PC-9 (cell line): Measurements from ENCODE around the gene PLEKHJ1. TPM values are rescaled to one million over a fixed set of nuclear protein-coding genes. Genes with fewer than 3 reads are reported as not detected.

Experiments
- BruUV-seq: library from RNA; stranded (reverse); fragments of 400-500 nt; replicated peaks from 2 replicates; lab custom pipeline; 2021; lab: Mats Ljungman, UMichigan
- CTCF ChIA-PET: fragments of 300-600 bp; sonication (Branson Sonifier 250); formaldehyde crosslinking; loops from one replicate; lab custom pipeline; 2022; ENCODE audit warnings: antibody characterized with exemption; lab: Charles Lee
- POLR2A ChIA-PET: fragments of 300-600 bp; sonication (Branson Sonifier 250); formaldehyde crosslinking; loops from one replicate; lab custom pipeline; 2022; ENCODE audit warnings: antibody characterized with exemption; ENCODE audit not compliant: unreplicated experiment; lab: Charles Lee
- DNase-seq, 2 experiments: peaks; one replicate each; pipeline versions ENCODE4 v3.0.0 to v3.0.0-alpha.2; 2015 to 2022; ENCODE audit warnings: mixed read lengths in 1 of 2
- H2AFZ ChIP-seq: fragments of 200-600 bp; sonication (generic); 2 replicates; pipeline ENCODE4 v1.8.1; 2017; ENCODE audit warnings: antibody characterized with exemption
- H3F3A ChIP-seq: fragments of 200-600 bp; sonication (generic); 2 replicates; pipeline ENCODE4 v1.8.1; 2017; ENCODE audit warnings: antibody characterized with exemption, mild to moderate bottlenecking, low read depth; ENCODE audit not compliant: insufficient read depth
- H3K27ac ChIP-seq: fragments of 200-600 bp; sonication (generic); 2 replicates; pipeline ENCODE4 v1.6.1; 2016; ENCODE audit warnings: mixed run types
- H3K27me3 ChIP-seq: fragments of 200-600 bp; sonication (generic); 2 replicates; pipeline ENCODE4 v1.6.1; 2016; ENCODE audit warnings: low read depth, mixed run types; ENCODE audit not compliant: insufficient read depth
- H3K36me3 ChIP-seq: fragments of 200-600 bp; sonication (generic); 2 replicates; pipeline ENCODE4 v1.6.1; 2016; ENCODE audit warnings: low read depth, mixed run types
- H3K4me1 ChIP-seq: fragments of 200-600 bp; sonication (generic); replicated peaks from 2 replicates; pipeline ENCODE4 v1.6.1; 2016; ENCODE audit warnings: mixed run types; ENCODE audit not compliant: insufficient read depth
- H3K4me2 ChIP-seq: fragments of 200-600 bp; sonication (generic); 2 replicates; pipeline ENCODE4 v1.6.1; 2017; ENCODE audit warnings: mixed run types
- H3K4me3 ChIP-seq: fragments of 200-600 bp; sonication (generic); 2 replicates; pipeline ENCODE4 v1.6.1; 2016; ENCODE audit warnings: mixed run types
- H3K79me2 ChIP-seq: fragments of 200-600 bp; sonication (generic); 2 replicates; pipeline ENCODE4 v1.6.1; 2017; ENCODE audit warnings: low read depth, mixed run types
- H3K9me2 ChIP-seq: fragments of 200-600 bp; sonication (generic); 2 replicates; pipeline ENCODE4 v1.8.1; 2017; ENCODE audit warnings: mild to moderate bottlenecking; ENCODE audit not compliant: insufficient read depth
- H3K9me3 ChIP-seq: fragments of 200-600 bp; sonication (generic); 2 replicates; pipeline ENCODE4 v1.8.1; 2016; ENCODE audit warnings: low read depth; ENCODE audit not compliant: insufficient read depth
- H4K20me1 ChIP-seq: fragments of 200-600 bp; sonication (generic); 2 replicates; pipeline ENCODE4 v1.8.1; 2017; ENCODE audit not compliant: insufficient read depth
- EZH2 ChIP-seq: fragments of 200-600 bp; sonication (generic); IDR thresholded peaks from 2 replicates; pipeline ENCODE4 v1.8.0; 2017; ENCODE audit warnings: antibody characterized with exemption, low read depth
- intact Hi-C: fragments of 100-400 bp; cut with micrococcal nuclease; formaldehyde crosslinking; loops from one replicate; pipeline ENCODE4 v1.10.0; 2022; ENCODE audit not compliant: unreplicated experiment
- total RNA-seq: library from RNA; stranded (reverse); gene quantifications from 2 replicates; pipeline ENCODE4 v1.2.3, GENCODE V29; 2021
- TF ChIP-seq, protein P1 (sequence below): fragments of 200-600 bp; sonication (generic); conservative IDR thresholded peaks from 2 replicates; pipeline ENCODE4 v1.6.1; 2017; ENCODE audit warnings: mixed run types, antibody characterized with exemption, mild to moderate bottlenecking, moderate library complexity

PLEKHJ1 gene
- total RNA-seq, 1 experiment from 2014 or later = 38.6 TPM

DNA sequence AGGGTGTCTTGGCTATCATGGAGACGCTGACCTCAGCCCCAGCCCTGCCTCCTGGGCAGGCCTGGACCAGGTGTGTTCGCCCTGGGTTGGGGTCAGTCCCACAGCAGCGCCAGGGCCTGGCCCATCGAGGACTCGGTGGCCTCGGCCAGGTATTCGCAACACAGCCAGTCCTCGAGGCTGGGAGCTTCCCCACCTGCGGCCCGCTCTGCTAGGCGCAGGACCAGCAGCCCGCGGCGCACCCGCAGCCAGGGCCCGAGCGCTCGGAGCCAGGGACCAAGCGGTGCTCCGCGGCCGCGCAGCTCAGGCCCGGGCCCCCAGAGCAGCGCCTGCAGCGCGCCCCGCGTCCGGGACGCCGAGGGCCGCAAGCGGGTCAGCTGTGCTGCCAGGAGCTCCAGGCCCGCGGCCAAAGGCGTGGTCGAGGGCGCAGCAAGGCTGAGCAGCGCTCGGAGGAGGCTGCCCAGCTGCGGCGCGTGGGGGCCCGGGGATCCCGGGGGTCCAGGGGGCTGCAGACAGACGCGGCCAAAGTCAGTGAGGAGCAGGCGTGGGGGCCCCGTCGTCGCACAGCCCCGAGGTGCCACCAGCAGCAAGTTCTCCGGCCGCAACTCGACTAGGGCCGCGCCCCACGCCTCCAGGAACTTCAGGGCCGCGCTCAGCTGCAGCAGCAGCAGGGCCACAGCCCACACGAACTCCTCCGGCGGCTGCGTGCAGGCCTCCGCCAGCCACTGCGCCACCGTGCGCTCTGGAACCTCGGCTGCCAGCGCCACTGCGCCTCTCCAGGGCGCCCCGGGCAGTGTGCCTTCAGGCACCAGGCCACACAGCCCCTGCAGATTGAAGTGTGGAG, 39.7 kb upstream of the PLEKHJ1 start:
- peaks cover 15% of the 10 kb centered on the region; the same call in 1 of the 2 replicates for H3K4me1 ChIP-seq
- no peak overlapping the region for H3K4me2 ChIP-seq
- H3F3A ChIP-seq = peaks cover 32% of the 10 kb centered on the region
- no peak overlapping the region for H2AFZ ChIP-seq
- intact Hi-C loops = no loop called here
- POLR2A ChIA-PET = interaction anchor here (0.7 kb wide), 1 partner anchor 40 kb away, joined by 4 read pairs; no protein-coding TSS in a partner anchor
- TF ChIP-seq EZH2 = no peak
- TF ChIP-seq, protein P1, sequence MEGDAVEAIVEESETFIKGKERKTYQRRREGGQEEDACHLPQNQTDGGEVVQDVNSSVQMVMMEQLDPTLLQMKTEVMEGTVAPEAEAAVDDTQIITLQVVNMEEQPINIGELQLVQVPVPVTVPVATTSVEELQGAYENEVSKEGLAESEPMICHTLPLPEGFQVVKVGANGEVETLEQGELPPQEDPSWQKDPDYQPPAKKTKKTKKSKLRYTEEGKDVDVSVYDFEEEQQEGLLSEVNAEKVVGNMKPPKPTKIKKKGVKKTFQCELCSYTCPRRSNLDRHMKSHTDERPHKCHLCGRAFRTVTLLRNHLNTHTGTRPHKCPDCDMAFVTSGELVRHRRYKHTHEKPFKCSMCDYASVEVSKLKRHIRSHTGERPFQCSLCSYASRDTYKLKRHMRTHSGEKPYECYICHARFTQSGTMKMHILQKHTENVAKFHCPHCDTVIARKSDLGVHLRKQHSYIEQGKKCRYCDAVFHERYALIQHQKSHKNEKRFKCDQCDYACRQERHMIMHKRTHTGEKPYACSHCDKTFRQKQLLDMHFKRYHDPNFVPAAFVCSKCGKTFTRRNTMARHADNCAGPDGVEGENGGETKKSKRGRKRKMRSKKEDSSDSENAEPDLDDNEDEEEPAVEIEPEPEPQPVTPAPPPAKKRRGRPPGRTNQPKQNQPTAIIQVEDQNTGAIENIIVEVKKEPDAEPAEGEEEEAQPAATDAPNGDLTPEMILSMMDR = no peak
- no peaks in the 10 kb centered on the region for H3K9me2 ChIP-seq
- H3K36me3 ChIP-seq = peaks cover 6% of the 10 kb centered on the region; the same call in 1 of the 2 replicates
- H3K27ac ChIP-seq = no peak overlapping the region
- H3K4me3 ChIP-seq = no peak overlapping the region
- peaks cover 37% of the 10 kb centered on the region for H4K20me1 ChIP-seq
- BruUV-seq = no TSS peak
- H3K27me3 ChIP-seq = no peaks in the 10 kb centered on the region
- DNase-seq = no peak
- no peaks in the 10 kb centered on the region for H3K9me3 ChIP-seq
- CTCF ChIA-PET = no interaction called here
- H3K79me2 ChIP-seq = peaks cover 36% of the 10 kb centered on the region

DNA sequence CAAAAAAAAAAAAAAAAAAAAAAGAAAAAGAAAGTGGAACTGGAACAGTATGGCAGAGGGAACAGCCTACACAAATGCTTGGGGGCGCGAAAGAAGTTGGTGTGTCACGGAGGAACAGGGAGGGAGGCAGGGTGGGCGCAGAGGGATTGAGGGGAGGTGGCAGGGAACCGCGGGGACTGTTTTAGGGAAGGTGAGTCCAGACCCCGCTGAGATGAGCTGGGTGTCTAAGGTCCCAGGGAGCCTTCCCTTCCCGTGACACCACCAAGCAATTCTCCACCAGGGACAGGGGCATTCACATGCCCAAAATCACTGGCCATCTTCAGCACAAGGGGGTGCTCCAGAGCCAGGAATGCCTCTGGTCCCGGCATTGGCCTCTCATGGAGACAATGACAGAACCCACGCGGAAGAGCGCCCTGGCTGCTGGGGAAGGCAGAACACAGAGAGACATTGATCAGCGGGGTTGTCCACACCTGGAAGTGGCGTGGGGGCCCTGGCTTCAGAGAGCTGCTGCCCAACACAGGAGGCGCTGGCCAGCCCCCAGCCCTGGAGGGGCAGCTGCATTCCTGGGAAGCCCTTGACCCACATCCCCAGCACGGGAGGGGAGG, 38.9 kb upstream of the PLEKHJ1 start:
- H3F3A ChIP-seq = peaks cover 32% of the 10 kb centered on the region
- TF ChIP-seq EZH2 = no peak
- TF ChIP-seq, protein P1 = peak; percentile 49
- peaks cover 37% of the 10 kb centered on the region for H4K20me1 ChIP-seq
- H2AFZ ChIP-seq = no peak overlapping the region
- H3K9me2 ChIP-seq = no peaks in the 10 kb centered on the region
- no peaks in the 10 kb centered on the region for H3K27me3 ChIP-seq
- H3K79me2 ChIP-seq = peaks cover 43% of the 10 kb centered on the region
- no peak for DNase-seq
- H3K9me3 ChIP-seq = no peaks in the 10 kb centered on the region
- CTCF ChIA-PET = no interaction called here
- no peak overlapping the region for H3K27ac ChIP-seq
- intact Hi-C loops = no loop called here
- BruUV-seq = no TSS peak
- peaks cover 6% of the 10 kb centered on the region; the same call in 1 of the 2 replicates for H3K36me3 ChIP-seq
- H3K4me2 ChIP-seq = no peak overlapping the region
- H3K4me1 ChIP-seq = peaks cover 15% of the 10 kb centered on the region; the same call in 1 of the 2 replicates
- no peak overlapping the region for H3K4me3 ChIP-seq
- POLR2A ChIA-PET = interaction anchor here (0.6 to 0.7 kb wide), 2 partner anchors 7 to 41 kb away, joined by 4 to 6 read pairs; no protein-coding TSS in a partner anchor

- no peak overlapping the region for H3K27ac ChIP-seq
- ChIA-PET POLR2A (interaction anchor here (0.6 kb wide), 1 partner anchor 8 kb away, joined by 6 read pairs; no protein-coding TSS in a partner anchor), CTCF (no interaction called here)
- peaks cover 6% of the 10 kb centered on the region; the same call in 1 of the 2 replicates for H3K36me3 ChIP-seq
- H3K4me3 ChIP-seq = peak overlapping the region; percentile 50; the same call in 1 of the 2 replicates
- intact Hi-C loops = no loop called here
- peaks cover 32% of the 10 kb centered on the region for H3F3A ChIP-seq
- H3K79me2 ChIP-seq = peaks cover 50% of the 10 kb centered on the region
- no peak for DNase-seq
- no peaks in the 10 kb centered on the region for H3K9me2 ChIP-seq
- H3K9me3 ChIP-seq = no peaks in the 10 kb centered on the region
- peaks cover 37% of the 10 kb centered on the region for H4K20me1 ChIP-seq
- TF ChIP-seq, protein P1 = no peak
- no peak for TF ChIP-seq EZH2
- H2AFZ ChIP-seq = no peak overlapping the region
- H3K4me2 ChIP-seq = peak overlapping the region; percentile 87; the same call in 1 of the 2 replicates
- no TSS peak for BruUV-seq
- H3K4me1 ChIP-seq = peaks cover 15% of the 10 kb centered on the region; the same call in 1 of the 2 replicates
- H3K27me3 ChIP-seq = no peaks in the 10 kb centered on the region
Observed at GRCh38 chr19:2274185-2274711, 38.1 kb upstream of the PLEKHJ1 start.
